Endothelial cell of umbilical vein (primary cell): ENCODE measurements around the gene POLR1D. TPM values are rescaled to one million over a fixed set of nuclear protein-coding genes. Genes with fewer than 3 reads are reported as not detected.

Experiments used
- BruUV-seq: library from RNA; stranded (reverse); fragments of 400-500 nt; replicated peaks from 2 replicates; lab custom pipeline; 2021; lab: Mats Ljungman, UMichigan
- CTCF ChIA-PET: fragments of 300-600, 350-600 bp; sonication (Branson Sonifier 250); formaldehyde crosslinking; loops from one replicate; lab custom pipeline; 2021; ENCODE audit warnings: antibody characterized with exemption, inconsistent platforms; lab: Charles Lee
- POLR2A ChIA-PET: fragments of 300-600, 350-600 bp; sonication (Branson Sonifier 250); formaldehyde crosslinking; loops from one replicate; lab custom pipeline; 2021; ENCODE audit warnings: antibody characterized with exemption, inconsistent platforms; lab: Charles Lee
- DNase-seq: peaks from one replicate; pipeline ENCODE4 v3.0.0-alpha.2; 2011; ENCODE audit warnings: low read depth, low spot score
- FAIRE-seq: peaks from 2 replicates; lab custom pipeline; 2011; peaks lifted over from hg19 to GRCh38; lab: Jason Lieb, UNC
- H2AFZ ChIP-seq: 2 replicates; pipeline ENCODE4 v1.6.0; 2012; ENCODE audit warnings: low read depth, low read length, control low read depth, inconsistent platforms
- H3K27ac ChIP-seq: 2 replicates; pipeline ENCODE4 v1.5.1; 2011; ENCODE audit warnings: low read depth, mild to moderate bottlenecking, control low read depth, low read length, moderate library complexity; ENCODE audit not compliant: insufficient read depth
- H3K27me3 ChIP-seq, 2 experiments: 2 replicates each; pipeline versions ENCODE4 v1.6.0 to v1.6.1; 2011; ENCODE audit warnings: low read length in 2 of 2, mixed read lengths in 1 of 2; ENCODE audit not compliant: control insufficient read depth in 2 of 2, insufficient read depth in 2 of 2
- H3K36me3 ChIP-seq, 2 experiments: 2 replicates in 1 of 2; 3 replicates in 1 of 2; pipeline ENCODE4 v1.5.1; 2011; ENCODE audit warnings: low read length in 2 of 2, mild to moderate bottlenecking in 1 of 2, moderate library complexity in 1 of 2; ENCODE audit not compliant: control insufficient read depth in 2 of 2, insufficient read depth in 2 of 2; ENCODE audit errors: extremely low read depth in 1 of 2
- H3K4me1 ChIP-seq: 3 replicates; pipeline ENCODE4 v1.5.1; 2011; ENCODE audit warnings: mild to moderate bottlenecking, low read length; ENCODE audit not compliant: control insufficient read depth, insufficient read depth; ENCODE audit errors: extremely low read depth
- H3K4me2 ChIP-seq: 2 replicates; pipeline ENCODE4 v1.6.1; 2011; ENCODE audit warnings: low read length, control low read depth, mixed read lengths; ENCODE audit not compliant: insufficient read depth
- H3K4me3 ChIP-seq, 3 experiments: fragments of 200-600 bp in 1 of 3; sonication (generic), shearing (Covaris generic) in 1 of 3; replicated peaks in 1 of 3; 2 replicates each; pipeline ENCODE4 v1.5.1; 2011 to 2016; ENCODE audit warnings: control low read depth in 3 of 3, low read length in 3 of 3, mild to moderate bottlenecking in 2 of 3, inconsistent platforms in 1 of 3, low read depth in 1 of 3, moderate library complexity in 1 of 3; ENCODE audit not compliant: insufficient read depth in 1 of 3
- H3K79me2 ChIP-seq: 2 replicates; pipeline ENCODE4 v1.6.0; 2012; ENCODE audit warnings: low read length, inconsistent platforms; ENCODE audit not compliant: control insufficient read depth, insufficient read depth
- H3K9ac ChIP-seq: replicated peaks from 2 replicates; pipeline ENCODE3; 2011; ENCODE audit warnings: low read length, control low read depth; ENCODE audit not compliant: insufficient read depth; ENCODE audit errors: extremely low read depth
- H3K9me1 ChIP-seq: replicated peaks from 3 replicates; pipeline ENCODE4 v1.6.0; 2011; ENCODE audit warnings: mild to moderate bottlenecking, low read length; ENCODE audit not compliant: control insufficient read depth, insufficient read depth; ENCODE audit errors: extremely low read depth
- H3K9me3 ChIP-seq: replicated peaks from 2 replicates; pipeline ENCODE4 v1.5.1; 2012; ENCODE audit warnings: low read length, inconsistent platforms; ENCODE audit not compliant: control insufficient read depth, insufficient read depth
- H4K20me1 ChIP-seq: replicated peaks from 2 replicates; pipeline ENCODE3; 2011; ENCODE audit warnings: mild to moderate bottlenecking, low read length; ENCODE audit not compliant: control insufficient read depth, insufficient read depth; ENCODE audit errors: extremely low read depth
- EZH2 ChIP-seq: IDR thresholded peaks from 2 replicates; pipeline ENCODE4 v1.6.1; 2012; ENCODE audit warnings: borderline replicate concordance, low read depth, mild to moderate bottlenecking, moderate library complexity, low read length, inconsistent platforms; ENCODE audit not compliant: severe bottlenecking
- FOS ChIP-seq: IDR thresholded peaks from 2 replicates; pipeline ENCODE4 v1.6.1; 2011; ENCODE audit warnings: mild to moderate bottlenecking, low read length, moderate library complexity, borderline replicate concordance; ENCODE audit not compliant: insufficient read depth
- GATA2 ChIP-seq: IDR thresholded peaks from 2 replicates; pipeline ENCODE4 v1.7.0; 2011; ENCODE audit warnings: low read depth, mild to moderate bottlenecking, moderate library complexity, mixed read lengths, low read length; ENCODE audit not compliant: insufficient read length, insufficient read depth
- JUN ChIP-seq: IDR thresholded peaks from 2 replicates; pipeline ENCODE4 v1.6.1; 2011; ENCODE audit warnings: borderline replicate concordance, low read depth; ENCODE audit not compliant: insufficient read length, insufficient read depth
- MYC ChIP-seq: IDR thresholded peaks from one replicate; pipeline ENCODE4 v1.6.1; 2011; ENCODE audit warnings: mild to moderate bottlenecking, low read depth, low read length
- dilution Hi-C: fragments of 300-500 bp; cut with MboI; formaldehyde crosslinking; loops from one replicate; pipeline ENCODE4 v1.15.0; 2019; ENCODE audit warnings: low sequenced_read_pairs; ENCODE audit not compliant: extremely low pct_ligation_motif_present
- intact Hi-C: fragments of 100-400 bp; cut with micrococcal nuclease; formaldehyde crosslinking; loops from one replicate; pipeline ENCODE4 v1.10.0; 2022
- polyA plus RNA-seq, 4 experiments: library from polyadenylated mRNA; depleted of rRNA in 3 of 4; stranded (reverse) in 3 of 4; unstranded in 1 of 4; fragments of >200 nt; gene quantifications; 2 replicates each; pipeline versions ENCODE4 v1.2.1 to v1.2.3, GENCODE V29; 2011 to 2012; ENCODE audit warnings: missing spikeins in 1 of 4
- total RNA-seq: library from RNA; stranded (reverse); gene quantifications from 2 replicates; pipeline ENCODE4 v1.2.3, GENCODE V29; 2021
- TF ChIP-seq, protein P1 (sequence below): IDR thresholded peaks from 2 replicates; pipeline ENCODE4 v1.6.1; 2011; ENCODE audit not compliant: insufficient read depth, insufficient read length
- TF ChIP-seq, protein P2 (sequence below), 2 donors: IDR thresholded peaks; 1 replicate in 1 of 2; 2 replicates in 1 of 2; pipeline ENCODE4 v1.5.1; 2011; ENCODE audit warnings: low read length in 2 of 2, mild to moderate bottlenecking in 2 of 2, moderate library complexity in 2 of 2, control low read depth in 1 of 2, inconsistent platforms in 1 of 2, low read depth in 1 of 2; ENCODE audit not compliant: insufficient read depth in 1 of 2; ENCODE audit errors: extremely low read depth in 1 of 2

Gene POLR1D
- total and polyA plus RNA-seq, 2 donors (not counting 3 experiments of a cell fraction or from before 2014, with no cell fraction given), result 90.7 to 111 TPM

DNA sequence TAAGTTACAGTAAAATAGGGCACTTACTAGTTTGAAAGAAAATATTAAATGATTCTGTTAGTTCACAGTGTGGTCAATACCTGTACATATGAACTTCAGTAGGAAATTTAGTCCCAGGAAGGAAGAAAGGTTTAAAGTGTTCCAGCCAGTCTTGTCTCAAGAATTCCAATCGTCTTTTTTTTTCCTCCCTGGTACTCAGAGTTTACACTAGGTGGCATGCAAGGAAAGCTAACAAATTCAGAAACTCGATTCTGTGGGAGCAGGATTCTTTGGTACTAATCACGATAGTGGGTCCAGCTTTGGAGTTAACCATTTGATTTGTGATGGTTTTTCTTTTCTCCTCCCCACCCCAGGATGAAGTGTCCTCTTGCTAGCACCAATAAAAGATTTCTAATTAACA is 43.6 kb downstream of the POLR1D start:
- dilution Hi-C loops (no loop called here), intact Hi-C loops (no loop called here)
- Histone ChIP-seq H4K20me1 (no peaks in the 10 kb centered on the region), H3K4me3 (no peak overlapping the region), H3K9ac (no peak overlapping the region), H3K27me3 (no peaks in the 10 kb centered on the region), H3K36me3 (peaks cover 2 to 3% of the 10 kb centered on the region in 2 experiments), H3K4me1 (no peaks in the 10 kb centered on the region), H2AFZ (no peak overlapping the region), H3K27ac (no peak overlapping the region), H3K79me2 (peaks cover 1% of the 10 kb centered on the region), H3K9me3 (no peaks in the 10 kb centered on the region), H3K9me1 (no peaks in the 10 kb centered on the region), H3K4me2 (no peak overlapping the region)
- DNase-seq (no peak), FAIRE-seq (no peak)
- ChIA-PET CTCF (interaction anchor here (1.0 to 1.5 kb wide), 3 partner anchors 12 to 161 kb away, joined by 3 to 5 read pairs (median 3); no protein-coding TSS in a partner anchor), POLR2A (no interaction called here)
- no TSS peak for BruUV-seq
- TF ChIP-seq JUN (no peak), EZH2 (no peak), FOS (no peak), MYC (no peak), GATA2 (no peak)
- TF ChIP-seq, protein P1, sequence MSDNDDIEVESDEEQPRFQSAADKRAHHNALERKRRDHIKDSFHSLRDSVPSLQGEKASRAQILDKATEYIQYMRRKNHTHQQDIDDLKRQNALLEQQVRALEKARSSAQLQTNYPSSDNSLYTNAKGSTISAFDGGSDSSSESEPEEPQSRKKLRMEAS, result no peak
- TF ChIP-seq, protein P2, sequence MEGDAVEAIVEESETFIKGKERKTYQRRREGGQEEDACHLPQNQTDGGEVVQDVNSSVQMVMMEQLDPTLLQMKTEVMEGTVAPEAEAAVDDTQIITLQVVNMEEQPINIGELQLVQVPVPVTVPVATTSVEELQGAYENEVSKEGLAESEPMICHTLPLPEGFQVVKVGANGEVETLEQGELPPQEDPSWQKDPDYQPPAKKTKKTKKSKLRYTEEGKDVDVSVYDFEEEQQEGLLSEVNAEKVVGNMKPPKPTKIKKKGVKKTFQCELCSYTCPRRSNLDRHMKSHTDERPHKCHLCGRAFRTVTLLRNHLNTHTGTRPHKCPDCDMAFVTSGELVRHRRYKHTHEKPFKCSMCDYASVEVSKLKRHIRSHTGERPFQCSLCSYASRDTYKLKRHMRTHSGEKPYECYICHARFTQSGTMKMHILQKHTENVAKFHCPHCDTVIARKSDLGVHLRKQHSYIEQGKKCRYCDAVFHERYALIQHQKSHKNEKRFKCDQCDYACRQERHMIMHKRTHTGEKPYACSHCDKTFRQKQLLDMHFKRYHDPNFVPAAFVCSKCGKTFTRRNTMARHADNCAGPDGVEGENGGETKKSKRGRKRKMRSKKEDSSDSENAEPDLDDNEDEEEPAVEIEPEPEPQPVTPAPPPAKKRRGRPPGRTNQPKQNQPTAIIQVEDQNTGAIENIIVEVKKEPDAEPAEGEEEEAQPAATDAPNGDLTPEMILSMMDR (IDR thresholded peaks at IDR 0.05; ENCODE audit: extremely low read depth in 1 of 2, insufficient read depth in 1 of 2, low read depth in 1 of 2, low read length in 2 of 2), result no peak
